ENCODE data around the gene TNK1.

Gene TNK1

GRCh38 chr17:7416323-7416722, 35.4 kb downstream of the TNK1 start:
- no peak for DNase-seq (ENCODE audit: extremely low read depth, low read depth)
- TF ChIP-seq, protein P1, sequence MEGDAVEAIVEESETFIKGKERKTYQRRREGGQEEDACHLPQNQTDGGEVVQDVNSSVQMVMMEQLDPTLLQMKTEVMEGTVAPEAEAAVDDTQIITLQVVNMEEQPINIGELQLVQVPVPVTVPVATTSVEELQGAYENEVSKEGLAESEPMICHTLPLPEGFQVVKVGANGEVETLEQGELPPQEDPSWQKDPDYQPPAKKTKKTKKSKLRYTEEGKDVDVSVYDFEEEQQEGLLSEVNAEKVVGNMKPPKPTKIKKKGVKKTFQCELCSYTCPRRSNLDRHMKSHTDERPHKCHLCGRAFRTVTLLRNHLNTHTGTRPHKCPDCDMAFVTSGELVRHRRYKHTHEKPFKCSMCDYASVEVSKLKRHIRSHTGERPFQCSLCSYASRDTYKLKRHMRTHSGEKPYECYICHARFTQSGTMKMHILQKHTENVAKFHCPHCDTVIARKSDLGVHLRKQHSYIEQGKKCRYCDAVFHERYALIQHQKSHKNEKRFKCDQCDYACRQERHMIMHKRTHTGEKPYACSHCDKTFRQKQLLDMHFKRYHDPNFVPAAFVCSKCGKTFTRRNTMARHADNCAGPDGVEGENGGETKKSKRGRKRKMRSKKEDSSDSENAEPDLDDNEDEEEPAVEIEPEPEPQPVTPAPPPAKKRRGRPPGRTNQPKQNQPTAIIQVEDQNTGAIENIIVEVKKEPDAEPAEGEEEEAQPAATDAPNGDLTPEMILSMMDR (IDR thresholded peaks at IDR 0.05; ENCODE audit: low read depth, low read length), result no peak

GRCh38 chr17:7417056-7417655, 36.3 kb downstream of the TNK1 start:
- TF ChIP-seq, protein P1 (IDR thresholded peaks at IDR 0.05; ENCODE audit: low read depth, low read length), result no peak
- no peak for DNase-seq (ENCODE audit: extremely low read depth, low read depth)

GRCh38 chr17:7418472-7419152, 37.7 kb downstream of the TNK1 start:
- TF ChIP-seq, protein P1 (IDR thresholded peaks at IDR 0.05; ENCODE audit: low read depth, low read length), result no peak
- DNase-seq (ENCODE audit: extremely low read depth, low read depth), result no peak

DNA sequence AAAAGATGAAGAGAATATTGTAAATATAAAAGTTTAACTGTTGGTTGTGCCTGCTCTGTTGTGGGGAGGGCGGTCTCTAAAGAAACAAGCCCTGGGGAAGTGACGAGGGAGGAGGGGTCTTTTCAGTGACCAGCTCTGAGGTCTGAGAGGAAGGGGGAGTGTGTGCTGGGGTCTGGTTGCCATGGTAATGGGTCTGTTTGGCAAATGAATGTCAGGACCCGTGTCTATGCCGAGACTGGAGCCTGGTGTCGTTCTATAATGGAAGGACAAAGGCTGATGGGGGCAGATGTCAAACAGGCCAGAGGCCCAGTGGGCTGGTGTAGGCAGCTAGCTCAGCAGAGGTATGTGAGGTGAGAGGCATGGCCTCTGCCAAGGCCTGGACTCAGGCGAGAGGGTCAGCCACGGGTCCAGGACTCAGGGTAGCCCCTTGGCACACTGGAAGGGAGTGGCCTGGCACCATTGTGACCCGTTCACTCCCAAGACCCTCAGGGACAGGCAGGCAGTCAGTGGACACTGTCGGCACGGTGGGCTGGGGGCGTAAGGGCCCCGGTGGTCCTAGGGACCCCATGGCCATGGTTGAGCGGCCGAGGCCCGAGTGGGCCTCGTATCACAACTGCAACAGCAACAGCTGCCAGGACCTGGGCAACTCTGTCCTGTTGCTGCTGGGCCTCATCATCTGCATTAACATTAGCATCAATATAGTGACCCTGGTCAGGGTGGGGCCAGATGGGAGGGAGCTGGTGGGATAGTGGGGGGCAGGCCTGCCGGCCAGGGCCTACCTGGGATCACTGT, 39.1 kb downstream of the TNK1 start, which contains the start of gene SPEM1:
Gene SPEM1, plus strand, starts transcription at position 506 of the 792 bp plus-strand sequence. Its CDS starts 61 bp downstream, at position 567.
- DNase-seq (ENCODE audit: extremely low read depth, low read depth), result no peak
- TF ChIP-seq, protein P1 (IDR thresholded peaks at IDR 0.05; ENCODE audit: low read depth, low read length), result no peak

DNA sequence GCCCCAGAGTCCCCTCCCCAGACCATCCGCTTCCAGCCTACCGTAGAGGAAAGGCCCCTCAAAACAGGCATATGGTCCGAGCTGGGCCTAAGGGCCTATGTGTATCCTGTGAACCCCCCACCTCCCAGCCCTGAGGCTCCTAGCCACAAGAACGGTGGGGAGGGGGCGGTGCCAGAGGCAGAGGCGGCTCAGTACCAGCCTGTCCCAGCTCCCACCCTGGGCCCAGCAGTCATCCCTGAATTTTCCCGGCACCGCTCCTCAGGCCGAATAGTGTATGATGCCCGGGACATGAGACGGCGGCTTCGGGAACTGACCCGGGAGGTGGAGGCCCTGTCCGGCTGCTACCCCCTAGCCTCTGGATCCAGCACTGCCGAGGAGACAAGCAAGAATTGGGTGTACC, 40.3 kb downstream of the TNK1 start:
- TF ChIP-seq, protein P1 (IDR thresholded peaks at IDR 0.05; ENCODE audit: low read depth, low read length), result no peak
- DNase-seq (ENCODE audit: extremely low read depth, low read depth), result no peak

DNA sequence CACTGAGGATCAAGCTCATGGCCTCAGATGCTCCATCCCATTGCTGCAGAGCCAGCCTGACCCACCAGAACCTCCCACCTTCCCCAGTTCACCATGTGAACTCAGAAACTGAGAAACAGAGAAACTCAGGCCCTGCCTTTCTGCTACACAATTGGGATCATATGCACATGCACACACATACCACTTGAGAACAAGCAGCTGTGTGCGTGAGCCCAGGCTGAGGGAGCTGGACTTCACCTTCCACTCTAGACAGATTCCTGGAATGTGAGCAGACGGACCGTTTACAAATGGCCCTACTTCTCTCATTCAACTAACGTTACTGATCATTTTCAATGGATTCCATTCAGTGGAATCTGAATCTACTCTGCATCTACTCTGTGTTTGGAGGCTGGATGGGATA, 42.8 kb downstream of the TNK1 start:
- TF ChIP-seq, protein P1 (IDR thresholded peaks at IDR 0.05; ENCODE audit: low read depth, low read length), result no peak
- no peak for DNase-seq (ENCODE audit: extremely low read depth, low read depth)

GRCh38 chr17:7425316-7425715, 44.4 kb downstream of the TNK1 start, which contains the start of gene SPEM2:
SPEM2 (plus strand) TSS chr17:7425616; CDS start chr17:7425689, 73 bp downstream.
- TF ChIP-seq, protein P1 (IDR thresholded peaks at IDR 0.05; ENCODE audit: low read depth, low read length), result no peak
- no peak for DNase-seq (ENCODE audit: extremely low read depth, low read depth)
